Gastrocnemius medialis (tissue), 4 donors: ENCODE measurements around the gene NCAPH2. TPM values are rescaled to one million over a fixed set of nuclear protein-coding genes. Genes with fewer than 3 reads are reported as not detected.
A peak's percentile ranks its signal among the peaks of the same experiment; 100 is the strongest.

Experiments
- ATAC-seq, 2 donors: fragments of 150-250 bp; one replicate each; pipeline ENCODE4 v1.9.1; 2016
- DNase-seq, 2 donors: peaks; one replicate each; pipeline ENCODE4 v3.0.0-alpha.2; 2019
- H3K27ac ChIP-seq, 4 donors: fragments of 200-600 bp; sonication (generic); 1 replicate in 1 of 4; 2 replicates in 3 of 4; pipeline ENCODE4 v1.5.1; 2016 to 2018; ENCODE audit warnings: mild to moderate bottlenecking in 2 of 4, moderate library complexity in 1 of 4
- H3K27me3 ChIP-seq, 3 donors: fragments of 200-600 bp; sonication (generic) in 2 of 3; 1 replicate in 1 of 3; 2 replicates in 2 of 3; pipeline versions ENCODE4 v1.5.1 to v1.6.0; 2016 to 2019; ENCODE audit warnings: mild to moderate bottlenecking in 1 of 3, moderate library complexity in 1 of 3
- H3K36me3 ChIP-seq, 2 donors: fragments of 200-600 bp; sonication (generic) in 1 of 2; one replicate each; pipeline ENCODE4 v1.5.1; 2017 to 2018
- H3K4me1 ChIP-seq, 2 donors: fragments of 200-600 bp; sonication (generic) in 1 of 2; one replicate each; pipeline ENCODE4 v1.5.1; 2016 to 2017; ENCODE audit warnings: mild to moderate bottlenecking in 2 of 2
- H3K4me3 ChIP-seq, 4 donors: fragments of 200-600 bp; sonication (generic) in 3 of 4; 1 replicate in 1 of 4; 2 replicates in 3 of 4; pipeline ENCODE4 v1.5.1; 2016 to 2019; ENCODE audit warnings: mild to moderate bottlenecking in 2 of 4
- H3K9me3 ChIP-seq, 3 donors: fragments of 200-600 bp; sonication (generic) in 2 of 3; 1 replicate in 1 of 3; 2 replicates in 2 of 3; pipeline ENCODE4 v1.5.1; 2016 to 2019
- POLR2A ChIP-seq, 2 donors: fragments of 450-650 bp; IDR thresholded peaks; one replicate each; pipeline ENCODE4 v1.6.1; 2017; ENCODE audit warnings: antibody characterized with exemption in 2 of 2, mild to moderate bottlenecking in 2 of 2, moderate library complexity in 2 of 2
- in situ Hi-C, 4 donors: fragments of 200-750 bp; cut with MboI; loops; one replicate each; pipeline versions ENCODE4 v1.15.0 to v1.8.0; 2017; ENCODE audit warnings: low sequenced_read_pairs in 4 of 4
- intact Hi-C: fragments of 100-400 bp; cut with DNase I; formaldehyde crosslinking; loops from one replicate; pipeline ENCODE4 v1.15.1; 2023; ENCODE audit warnings: low total_unique reads
- total RNA-seq, 4 donors: library from RNA; depleted of rRNA; stranded (reverse); fragments of >200 nt; gene quantifications; one replicate each; pipeline versions ENCODE4 v1.1.0 to v1.2.3, GENCODE V29; 2016
- TF ChIP-seq, protein P1 (sequence below), 5 experiments: fragments of 450-650 bp in 3 of 5; fragments of 200-600 bp in 2 of 5; sonication (generic) in 2 of 5; IDR thresholded peaks in 4 of 5; conservative IDR thresholded peaks in 1 of 5; 1 replicate in 4 of 5; 2 replicates in 1 of 5; pipeline ENCODE4 v1.5.1; 2016 to 2019; ENCODE audit warnings: antibody characterized with exemption in 5 of 5, mild to moderate bottlenecking in 3 of 5, moderate library complexity in 3 of 5

NCAPH2 gene
- total RNA-seq, 4 donors from 2014 or later = 19.0 to 29.3 (median 23.4) TPM

DNA sequence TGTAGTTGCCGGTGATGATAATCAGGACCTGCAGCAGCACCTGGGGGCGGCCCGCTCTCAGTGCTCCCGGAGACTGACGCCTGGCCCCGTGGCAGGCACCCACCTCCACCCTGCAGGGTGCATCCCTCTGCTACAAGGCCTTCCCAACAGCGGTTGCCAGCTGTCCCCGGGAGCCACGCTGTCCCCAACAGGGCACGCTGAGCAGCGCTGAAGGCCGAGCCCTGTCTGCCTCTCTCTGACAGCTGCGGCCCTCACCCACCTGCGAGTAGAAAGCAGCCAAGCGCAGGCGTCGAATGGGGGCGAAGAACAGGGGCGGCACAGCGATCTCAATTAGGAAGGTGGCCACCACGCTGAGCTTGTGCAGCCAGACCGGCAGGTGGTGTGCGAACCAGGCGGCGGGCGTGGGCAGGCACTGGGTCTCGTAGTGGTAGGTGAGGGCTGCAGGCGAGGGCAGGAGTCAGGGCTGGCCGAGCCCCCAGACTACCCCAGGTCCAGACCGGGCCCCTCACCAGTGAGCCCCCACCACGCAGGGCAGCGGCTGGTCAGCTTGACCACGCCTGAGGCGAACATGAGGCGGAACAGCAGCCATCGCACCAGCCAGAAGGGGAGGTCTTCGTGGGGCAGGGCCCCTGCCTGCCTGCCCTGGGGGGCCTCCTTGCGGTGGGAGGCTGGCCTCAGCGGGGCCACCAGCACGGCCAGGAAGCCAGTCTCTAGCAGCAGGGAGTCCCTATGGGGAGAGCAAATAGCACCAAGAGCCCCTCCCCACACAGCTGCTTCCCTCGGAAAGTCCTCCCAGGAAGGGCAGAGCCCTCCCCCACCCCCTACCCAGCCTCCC lies 2.0 kb upstream of the NCAPH2 start:
- Histone ChIP-seq H3K4me3 (peak overlapping the region in 3 of 4 donors; percentile 87 to 99 (median 96)), H3K36me3 (peaks cover 0 to 31% of the 10 kb centered on the region in 2 donors)
- no peak for ATAC-seq

GRCh38 chr22:50506611-50507420 lies 1.2 kb upstream of the NCAPH2 start:
- Histone ChIP-seq H3K9me3 (no peaks in the 10 kb centered on the region), H3K27ac (peak overlapping the region; percentile 85 to 97 (median 94)), H3K27me3 (no peaks in the 10 kb centered on the region), H3K4me1 (peaks cover 15 to 22% of the 10 kb centered on the region in 2 donors), H3K4me3 (peak overlapping the region; percentile 87 to 99 (median 96)), H3K36me3 (peaks cover 0 to 31% of the 10 kb centered on the region in 2 donors)
- in situ Hi-C loops (no loop called here), intact Hi-C loops (loop anchor here (1.0 to 10.0 kb wide), 2 partner anchors 32 to 652 kb away; partner anchors contain the start of genes SBF1 and ZBED4)
- no peak for TF ChIP-seq POLR2A (IDR thresholded peaks at IDR 0.05)
- TF ChIP-seq, protein P1, sequence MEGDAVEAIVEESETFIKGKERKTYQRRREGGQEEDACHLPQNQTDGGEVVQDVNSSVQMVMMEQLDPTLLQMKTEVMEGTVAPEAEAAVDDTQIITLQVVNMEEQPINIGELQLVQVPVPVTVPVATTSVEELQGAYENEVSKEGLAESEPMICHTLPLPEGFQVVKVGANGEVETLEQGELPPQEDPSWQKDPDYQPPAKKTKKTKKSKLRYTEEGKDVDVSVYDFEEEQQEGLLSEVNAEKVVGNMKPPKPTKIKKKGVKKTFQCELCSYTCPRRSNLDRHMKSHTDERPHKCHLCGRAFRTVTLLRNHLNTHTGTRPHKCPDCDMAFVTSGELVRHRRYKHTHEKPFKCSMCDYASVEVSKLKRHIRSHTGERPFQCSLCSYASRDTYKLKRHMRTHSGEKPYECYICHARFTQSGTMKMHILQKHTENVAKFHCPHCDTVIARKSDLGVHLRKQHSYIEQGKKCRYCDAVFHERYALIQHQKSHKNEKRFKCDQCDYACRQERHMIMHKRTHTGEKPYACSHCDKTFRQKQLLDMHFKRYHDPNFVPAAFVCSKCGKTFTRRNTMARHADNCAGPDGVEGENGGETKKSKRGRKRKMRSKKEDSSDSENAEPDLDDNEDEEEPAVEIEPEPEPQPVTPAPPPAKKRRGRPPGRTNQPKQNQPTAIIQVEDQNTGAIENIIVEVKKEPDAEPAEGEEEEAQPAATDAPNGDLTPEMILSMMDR (IDR thresholded peaks at IDR 0.05 in 4 of 5, conservative IDR thresholded peaks at IDR 0.05 in 1 of 5) = no peak
- peak; percentile 3 to 6 for ATAC-seq
- DNase-seq = no peak

More for the DNA sequence above, 2.0 kb upstream of the NCAPH2 start:
- DNase-seq = no peak
- TF ChIP-seq POLR2A (IDR thresholded peaks at IDR 0.05) = no peak
- TF ChIP-seq, protein P1 (IDR thresholded peaks at IDR 0.05 in 4 of 5, conservative IDR thresholded peaks at IDR 0.05 in 1 of 5) = no peak
- intact Hi-C loops (loop anchor here (10.0 kb wide), 1 partner anchor 651 kb away; the partner anchor contains the start of gene ZBED4), in situ Hi-C loops (no loop called here)
- Histone ChIP-seq H3K4me1 (peaks cover 15 to 22% of the 10 kb centered on the region in 2 donors), H3K27ac (no peak overlapping the region), H3K9me3 (no peaks in the 10 kb centered on the region), H3K27me3 (no peaks in the 10 kb centered on the region)

- H3K36me3 ChIP-seq = peaks cover 0 to 29% of the 10 kb centered on the region in 2 donors
- in situ Hi-C loops = no loop called here
- DNase-seq (peak; percentile 78 to 88), ATAC-seq (peak; percentile 67 to 78)
- TF ChIP-seq, protein P1 (IDR thresholded peaks at IDR 0.05 in 4 of 5, conservative IDR thresholded peaks at IDR 0.05 in 1 of 5) = peak in 1 of 5 experiments; percentile 23
- TF ChIP-seq POLR2A (IDR thresholded peaks at IDR 0.05) = peak; percentile 27 to 53
- H3K27me3 ChIP-seq = no peaks in the 10 kb centered on the region
- intact Hi-C loops = loop anchor here (1.0 to 10.0 kb wide), 2 partner anchors 32 to 653 kb away; partner anchors contain the start of genes SBF1 and ZBED4
- peak within 1 kb of the TSS; percentile 87 to 99 (median 96) for H3K4me3 ChIP-seq
- peaks cover 15 to 22% of the 10 kb centered on the region in 2 donors for H3K4me1 ChIP-seq
- no peaks in the 10 kb centered on the region for H3K9me3 ChIP-seq
- H3K27ac ChIP-seq = peak within 1 kb of the TSS; percentile 85 to 97 (median 94)
Observed at GRCh38 chr22:50507421-50507990, 518 bp upstream of the NCAPH2 start, which contains the start of gene LMF2. Gene LMF2, minus strand, starts transcription at chr22:50507702. Its CDS starts 27 bp downstream, at chr22:50507675.

DNA sequence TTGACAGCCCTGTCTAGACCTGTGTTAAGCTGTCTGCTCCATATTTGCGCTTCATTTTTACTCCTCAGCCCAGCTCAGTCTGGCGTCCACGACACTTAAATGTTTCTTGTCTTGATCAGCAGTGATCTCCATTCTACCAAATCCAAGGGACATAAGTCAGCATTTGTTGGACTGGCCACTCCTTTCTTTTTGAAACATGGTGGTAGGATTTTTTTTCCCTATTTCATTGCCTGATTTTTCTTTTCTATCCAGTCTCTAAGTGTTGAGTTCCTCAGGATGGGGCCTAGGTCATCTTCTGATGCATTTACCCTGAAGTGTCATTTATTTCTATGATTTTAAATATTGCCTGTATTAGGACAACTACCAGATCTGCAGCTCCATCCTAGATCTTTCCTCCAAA lies 873 bp downstream of the NCAPH2 start:
- DNase-seq = no peak
- H3K9me3 ChIP-seq = no peaks in the 10 kb centered on the region
- peaks cover 0 to 18% of the 10 kb centered on the region in 2 donors for H3K36me3 ChIP-seq
- ATAC-seq = no peak
- no peaks in the 10 kb centered on the region for H3K27me3 ChIP-seq
- peak overlapping the region; percentile 63 to 95 (median 80) for H3K4me3 ChIP-seq
- H3K4me1 ChIP-seq = peaks cover 15 to 22% of the 10 kb centered on the region in 2 donors
- intact Hi-C loops = loop anchor here (1.0 to 10.0 kb wide), 4 partner anchors 16 to 654 kb away; partner anchors contain the start of genes CHKB, SCO2 and ZBED4
- in situ Hi-C loops = no loop called here
- H3K27ac ChIP-seq = peak overlapping the region; percentile 83 to 94 (median 87)
- no peak for TF ChIP-seq POLR2A (IDR thresholded peaks at IDR 0.05)
- TF ChIP-seq, protein P1 (IDR thresholded peaks at IDR 0.05 in 4 of 5, conservative IDR thresholded peaks at IDR 0.05 in 1 of 5) = no peak
